AG09309 (cell line): ENCODE results near the gene GLRA1.

Source experiments
- DNase-seq: peaks from one replicate; pipeline ENCODE4 v3.0.0-alpha.2; 2010; ENCODE audit warnings: low read depth
- H3K4me3 ChIP-seq: 2 replicates; pipeline ENCODE4 v1.5.1; 2011; ENCODE audit warnings: mild to moderate bottlenecking, low read depth, low read length, moderate library complexity; ENCODE audit not compliant: control insufficient read depth
- TF ChIP-seq, protein P1 (sequence below): IDR thresholded peaks from 2 replicates; pipeline ENCODE4 v1.5.1; 2011; ENCODE audit warnings: mild to moderate bottlenecking, low read depth, low read length, inconsistent platforms; ENCODE audit not compliant: insufficient read depth, control insufficient read depth; ENCODE audit errors: missing control alignments

Gene GLRA1

DNA sequence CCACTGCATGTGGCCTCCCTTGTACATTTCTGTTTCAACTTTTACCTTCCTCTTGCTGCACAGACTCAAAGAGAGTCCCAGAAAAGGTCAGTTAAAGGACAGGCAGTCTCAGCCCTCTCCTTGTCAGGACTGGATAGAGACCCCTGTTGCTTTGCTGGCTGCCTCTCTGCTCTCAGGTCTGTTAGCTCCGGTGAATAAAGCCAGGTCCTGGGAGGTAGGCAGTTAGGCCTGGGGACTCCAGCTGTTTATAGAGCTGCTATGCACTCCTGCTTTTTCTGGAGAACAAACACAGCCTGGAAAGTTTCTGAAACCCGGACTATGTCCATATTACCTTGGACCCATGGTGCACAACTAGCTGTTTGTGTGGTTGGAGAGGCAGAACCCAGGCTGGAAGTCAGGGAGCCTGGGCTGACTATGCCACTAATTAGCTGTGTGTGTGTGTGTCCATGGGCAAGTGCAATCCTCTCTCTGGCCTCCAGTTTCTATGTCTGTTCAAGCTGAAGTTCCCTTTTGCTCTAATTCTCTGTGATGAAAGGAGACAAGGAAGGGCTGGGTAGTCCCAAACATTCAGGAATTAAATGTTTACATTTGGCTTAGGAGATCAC, 42.9 kb downstream of the GLRA1 start:
- TF ChIP-seq, protein P1, sequence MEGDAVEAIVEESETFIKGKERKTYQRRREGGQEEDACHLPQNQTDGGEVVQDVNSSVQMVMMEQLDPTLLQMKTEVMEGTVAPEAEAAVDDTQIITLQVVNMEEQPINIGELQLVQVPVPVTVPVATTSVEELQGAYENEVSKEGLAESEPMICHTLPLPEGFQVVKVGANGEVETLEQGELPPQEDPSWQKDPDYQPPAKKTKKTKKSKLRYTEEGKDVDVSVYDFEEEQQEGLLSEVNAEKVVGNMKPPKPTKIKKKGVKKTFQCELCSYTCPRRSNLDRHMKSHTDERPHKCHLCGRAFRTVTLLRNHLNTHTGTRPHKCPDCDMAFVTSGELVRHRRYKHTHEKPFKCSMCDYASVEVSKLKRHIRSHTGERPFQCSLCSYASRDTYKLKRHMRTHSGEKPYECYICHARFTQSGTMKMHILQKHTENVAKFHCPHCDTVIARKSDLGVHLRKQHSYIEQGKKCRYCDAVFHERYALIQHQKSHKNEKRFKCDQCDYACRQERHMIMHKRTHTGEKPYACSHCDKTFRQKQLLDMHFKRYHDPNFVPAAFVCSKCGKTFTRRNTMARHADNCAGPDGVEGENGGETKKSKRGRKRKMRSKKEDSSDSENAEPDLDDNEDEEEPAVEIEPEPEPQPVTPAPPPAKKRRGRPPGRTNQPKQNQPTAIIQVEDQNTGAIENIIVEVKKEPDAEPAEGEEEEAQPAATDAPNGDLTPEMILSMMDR = no peak
- no peak for DNase-seq
- no peak overlapping the region for H3K4me3 ChIP-seq

DNA sequence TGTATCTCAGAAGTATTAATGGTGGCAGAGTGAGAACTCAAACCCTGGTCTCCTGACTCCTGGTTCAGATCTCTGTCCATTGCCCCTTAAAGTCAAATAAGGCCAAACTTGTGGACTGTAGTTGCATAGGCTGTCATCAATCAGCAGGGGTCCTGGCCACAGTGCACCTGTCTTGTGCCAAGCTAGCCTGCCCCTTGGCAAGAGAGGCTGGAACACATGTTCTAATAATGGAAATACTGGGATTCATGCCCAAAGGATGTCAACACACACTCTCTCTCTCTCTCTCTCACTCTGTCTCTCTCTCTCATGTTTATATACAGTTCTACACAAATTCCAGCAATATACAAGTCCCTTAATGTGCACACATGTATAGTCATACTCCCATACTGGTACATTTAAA, 44.3 kb downstream of the GLRA1 start:
- TF ChIP-seq, protein P1 = no peak
- H3K4me3 ChIP-seq = no peak overlapping the region
- no peak for DNase-seq

DNA sequence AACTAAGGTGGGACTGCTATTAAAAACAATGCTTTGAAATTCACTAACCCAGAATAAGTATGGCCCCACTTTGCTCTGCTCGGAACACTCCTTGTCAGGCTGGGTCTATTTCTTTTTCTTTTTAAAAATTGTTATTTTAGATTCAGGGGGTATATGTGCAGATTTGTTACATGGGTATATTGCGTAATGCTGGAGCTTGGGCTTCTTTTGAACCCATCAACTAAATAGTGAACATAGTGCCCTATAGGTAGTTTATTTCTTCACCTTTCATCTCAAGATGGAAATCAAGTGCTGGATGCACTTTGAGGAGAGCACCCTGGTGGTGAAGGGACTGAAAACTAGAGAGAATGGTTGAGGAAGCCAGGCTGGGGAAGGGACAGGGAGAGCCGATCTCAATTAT, 51.0 kb downstream of the GLRA1 start:
- TF ChIP-seq, protein P1 = no peak
- H3K4me3 ChIP-seq = no peak overlapping the region
- DNase-seq = no peak

DNA sequence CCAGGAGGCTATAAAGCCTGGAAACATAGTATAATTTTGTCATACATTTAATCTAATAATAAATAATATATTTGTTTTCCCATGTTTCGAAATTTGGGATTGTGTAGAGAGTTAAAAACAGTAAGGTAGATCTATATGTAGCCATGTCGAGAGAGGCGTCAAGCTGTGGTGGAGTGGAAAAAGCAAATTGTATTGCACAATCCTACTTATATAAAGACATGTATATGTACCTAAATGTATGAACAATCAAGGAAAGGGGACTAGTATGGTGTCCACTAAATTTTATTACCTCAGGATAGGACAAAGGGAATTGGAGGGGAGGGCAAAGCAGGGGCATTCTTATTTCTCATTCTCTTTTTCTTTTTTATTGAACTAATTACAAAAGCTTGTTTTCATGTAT, 52.0 kb downstream of the GLRA1 start:
- no peak for DNase-seq
- H3K4me3 ChIP-seq = no peak overlapping the region
- TF ChIP-seq, protein P1 = no peak

DNA sequence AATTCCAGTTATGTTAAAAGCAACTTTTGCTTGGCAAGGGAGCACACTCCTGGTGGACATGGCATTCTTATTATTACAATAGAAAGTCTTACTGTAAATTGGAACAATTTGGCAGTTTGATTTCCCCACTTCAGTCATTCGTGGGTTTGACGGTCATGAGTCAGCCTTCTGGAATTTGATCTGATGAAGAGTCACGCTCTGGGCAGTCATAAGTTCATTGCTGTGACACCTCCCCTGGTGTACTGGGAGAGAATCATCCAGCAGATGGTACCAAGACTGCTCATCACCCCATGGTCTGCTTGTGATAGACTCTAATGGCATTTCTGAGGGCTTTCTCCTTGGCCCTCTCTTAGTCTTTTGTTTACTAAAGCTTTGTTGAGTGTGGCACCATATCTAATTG, 53.8 kb downstream of the GLRA1 start:
- TF ChIP-seq, protein P1 = no peak
- no peak overlapping the region for H3K4me3 ChIP-seq
- peak; percentile 20 for DNase-seq

DNA sequence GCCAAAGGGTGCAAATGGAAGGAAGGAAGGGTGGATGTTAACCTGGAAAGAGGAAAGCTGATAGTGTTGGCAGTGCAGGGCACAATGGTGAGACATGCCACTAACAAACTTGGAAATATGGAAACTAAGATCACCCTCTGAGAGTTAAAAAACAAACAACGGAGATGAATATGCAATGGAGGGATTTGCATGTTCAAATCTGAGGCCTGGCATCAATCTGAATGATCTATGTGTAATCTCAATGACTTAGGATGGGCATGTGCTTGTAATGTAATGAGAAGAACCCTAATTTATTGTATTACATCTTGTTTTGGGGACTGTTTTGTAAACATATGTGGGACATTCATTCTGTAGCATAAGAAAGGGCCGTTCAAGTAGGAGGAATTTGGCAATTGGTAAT, 54.4 kb downstream of the GLRA1 start:
- H3K4me3 ChIP-seq = no peak overlapping the region
- TF ChIP-seq, protein P1 = no peak
- no peak for DNase-seq

DNA sequence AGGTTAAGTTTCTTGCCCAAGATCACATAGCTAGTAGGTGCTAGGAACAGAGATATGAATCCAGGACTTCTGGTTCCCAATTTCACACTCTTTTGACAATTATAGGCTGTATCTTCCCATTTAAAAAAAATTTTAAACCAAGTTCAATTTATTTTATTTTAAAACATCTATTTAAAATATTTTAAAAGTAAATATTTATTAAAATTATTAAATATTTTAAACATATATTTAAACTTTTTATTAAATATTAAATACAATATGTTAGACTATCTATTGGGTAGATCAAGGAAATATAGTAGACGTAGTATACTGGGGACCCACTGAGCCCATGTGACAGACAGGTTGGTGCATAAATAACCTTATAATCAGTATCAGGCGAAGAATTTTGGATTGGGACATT, 54.8 kb downstream of the GLRA1 start:
- no peak for DNase-seq
- no peak overlapping the region for H3K4me3 ChIP-seq
- TF ChIP-seq, protein P1 = no peak
